Mucosa of rectum (tissue), 2 donors: ENCODE data around the gene TMEM269.
A peak's percentile ranks its signal among the peaks of the same experiment; 100 is the strongest.
"Not testable (repeated sequence)": the region's sequence is repeated elsewhere in the genome, so short reads cannot be mapped to it uniquely, and the experiment has no call there.

Experiments used
- H3K27ac ChIP-seq, 2 donors: one replicate each; pipeline ENCODE4 v1.7.0; 2013; ENCODE audit warnings: inconsistent platforms in 2 of 2, low read depth in 2 of 2, low read length in 2 of 2
- H3K27me3 ChIP-seq, 2 donors: one replicate each; pipeline ENCODE4 v1.7.0; 2013; ENCODE audit warnings: low read length in 2 of 2; ENCODE audit not compliant: control insufficient read depth in 2 of 2, insufficient read depth in 2 of 2
- H3K36me3 ChIP-seq, 2 donors: one replicate each; pipeline ENCODE4 v1.7.0; 2013; ENCODE audit warnings: low read length in 2 of 2; ENCODE audit not compliant: control insufficient read depth in 2 of 2, insufficient read depth in 2 of 2
- H3K4me1 ChIP-seq, 2 donors: one replicate each; pipeline ENCODE4 v1.7.0; 2013; ENCODE audit warnings: low read length in 2 of 2, mild to moderate bottlenecking in 1 of 2; ENCODE audit not compliant: control insufficient read depth in 2 of 2, insufficient read depth in 2 of 2
- H3K4me3 ChIP-seq, 2 donors: one replicate each; pipeline ENCODE4 v1.7.0; 2013; ENCODE audit warnings: low read length in 2 of 2
- H3K9ac ChIP-seq, 2 donors: one replicate each; pipeline ENCODE4 v1.7.0; 2013; ENCODE audit warnings: low read length in 2 of 2, low read depth in 1 of 2, mild to moderate bottlenecking in 1 of 2
- H3K9me3 ChIP-seq, 2 donors: one replicate each; pipeline ENCODE4 v1.7.0; 2013; ENCODE audit warnings: low read length in 2 of 2; ENCODE audit not compliant: control insufficient read depth in 2 of 2
- donor health status: healthy.
- donor health status: Normal muscosa, but diverticular disease.

The TMEM269 gene

GRCh38 chr1:42793824-42794223 lies 9.0 kb downstream of the TMEM269 start:
- Histone ChIP-seq H3K4me3 (no peak overlapping the region), H3K27me3 (no peaks in the 10 kb centered on the region), H3K9me3 (no peaks in the 10 kb centered on the region), H3K4me1 (no peaks in the 10 kb centered on the region), H3K36me3 (no peaks in the 10 kb centered on the region), H3K9ac (no peak overlapping the region), H3K27ac (no peak overlapping the region)

GRCh38 chr1:42797414-42797813 lies 12.6 kb downstream of the TMEM269 start:
- Histone ChIP-seq H3K9me3 (no peaks in the 10 kb centered on the region), H3K4me1 (no peaks in the 10 kb centered on the region), H3K27ac (no peak overlapping the region), H3K9ac (no peak overlapping the region), H3K4me3 (no peak overlapping the region), H3K36me3 (no peaks in the 10 kb centered on the region), H3K27me3 (no peaks in the 10 kb centered on the region)

GRCh38 chr1:42797979-42798378 lies 13.2 kb downstream of the TMEM269 start:
- H3K27me3 ChIP-seq, result no peaks in the 10 kb centered on the region
- no peaks in the 10 kb centered on the region for H3K36me3 ChIP-seq
- no peak overlapping the region for H3K27ac ChIP-seq
- H3K9ac ChIP-seq, result no peak overlapping the region
- no peaks in the 10 kb centered on the region for H3K4me1 ChIP-seq
- H3K4me3 ChIP-seq, result no peak overlapping the region
- no peaks in the 10 kb centered on the region for H3K9me3 ChIP-seq

GRCh38 chr1:42801832-42802473 lies 17.2 kb downstream of the TMEM269 start:
- H3K9me3 ChIP-seq, result no peaks in the 10 kb centered on the region
- H3K36me3 ChIP-seq, result peaks cover 0 to 5% of the 10 kb centered on the region in 2 donors
- H3K9ac ChIP-seq, result no peak overlapping the region
- H3K4me3 ChIP-seq, result no peak overlapping the region
- no peaks in the 10 kb centered on the region for H3K27me3 ChIP-seq
- no peaks in the 10 kb centered on the region for H3K4me1 ChIP-seq
- H3K27ac ChIP-seq, result no peak overlapping the region

GRCh38 chr1:42806171-42806570 lies 21.4 kb downstream of the TMEM269 start:
- H3K9ac ChIP-seq, result no peak overlapping the region
- peaks cover 4 to 5% of the 10 kb centered on the region in 2 donors for H3K36me3 ChIP-seq
- H3K4me3 ChIP-seq, result no peak overlapping the region
- no peaks in the 10 kb centered on the region for H3K4me1 ChIP-seq
- H3K27me3 ChIP-seq, result no peaks in the 10 kb centered on the region
- no peaks in the 10 kb centered on the region for H3K9me3 ChIP-seq
- H3K27ac ChIP-seq, result no peak overlapping the region

GRCh38 chr1:42806593-42806992 lies 21.8 kb downstream of the TMEM269 start:
- H3K27ac ChIP-seq, result no peak overlapping the region
- no peaks in the 10 kb centered on the region for H3K9me3 ChIP-seq
- no peaks in the 10 kb centered on the region for H3K4me1 ChIP-seq
- no peak overlapping the region for H3K9ac ChIP-seq
- H3K36me3 ChIP-seq, result peaks cover 4 to 5% of the 10 kb centered on the region in 2 donors
- H3K27me3 ChIP-seq, result no peaks in the 10 kb centered on the region
- no peak overlapping the region for H3K4me3 ChIP-seq

GRCh38 chr1:42807056-42807668 lies 22.4 kb downstream of the TMEM269 start:
- H3K4me3 ChIP-seq, result no peak overlapping the region
- no peaks in the 10 kb centered on the region for H3K9me3 ChIP-seq
- no peak overlapping the region for H3K27ac ChIP-seq
- H3K9ac ChIP-seq, result no peak overlapping the region
- H3K4me1 ChIP-seq, result no peaks in the 10 kb centered on the region
- peaks cover 4 to 5% of the 10 kb centered on the region in 2 donors for H3K36me3 ChIP-seq
- H3K27me3 ChIP-seq, result no peaks in the 10 kb centered on the region

- H3K9ac ChIP-seq, H3K9me3 ChIP-seq, H3K27ac ChIP-seq, H3K36me3 ChIP-seq, H3K27me3 ChIP-seq, H3K4me3 ChIP-seq: not testable (repeated sequence)
- H3K4me1 ChIP-seq, result peaks cover 13 to 14% of the 10 kb centered on the region in 2 donors
Observed at GRCh38 chr1:42814815-42815214, 30.0 kb downstream of the TMEM269 start.

GRCh38 chr1:42815941-42816584 lies 31.3 kb downstream of the TMEM269 start:
- peak overlapping the region; percentile 68 to 92 for H3K4me3 ChIP-seq
- peak overlapping the region; percentile 62 to 98 for H3K27ac ChIP-seq
- H3K27me3 ChIP-seq, result no peaks in the 10 kb centered on the region
- H3K9me3 ChIP-seq, result no peaks in the 10 kb centered on the region
- H3K9ac ChIP-seq, result peak overlapping the region; percentile 62 to 88
- peaks cover 13 to 14% of the 10 kb centered on the region in 2 donors for H3K4me1 ChIP-seq
- no peaks in the 10 kb centered on the region for H3K36me3 ChIP-seq

GRCh38 chr1:42816585-42817439 lies 32.0 kb downstream of the TMEM269 start, which contains the start of the genes ERMAP and SVBP:
TSS of gene ERMAP (plus strand) at chr1:42817122. CDS start at chr1:42830449, 13,327 bp downstream.
TSS of gene SVBP (minus strand) at chr1:42817397. CDS start at chr1:42816544, 853 bp downstream.
- Histone ChIP-seq H3K27ac (peak within 1 kb of the TSS; percentile 98 to 100), H3K4me1 (peaks cover 13 to 14% of the 10 kb centered on the region in 2 donors), H3K4me3 (peak within 1 kb of the TSS; percentile 92), H3K36me3 (no peaks in the 10 kb centered on the region), H3K9me3 (no peaks in the 10 kb centered on the region), H3K9ac (peak within 1 kb of the TSS; percentile 87 to 88), H3K27me3 (no peaks in the 10 kb centered on the region)
